Stimulated activated CD4-positive, alpha-beta T cell treated with anti-CD3 and anti-CD28 coated beads, Interleukin-1b, Interleukin-23, amount 100 ng/mL, for 4 hours (primary cell): ENCODE results near the gene PFKFB1.

Experiments used
- DNase-seq, 2 donors: peaks; one replicate each; pipeline ENCODE4 v3.0.0-alpha.2; 2020; ENCODE audit warnings: low read depth in 2 of 2

PFKFB1 gene

GRCh38 chrX:54994099-54994498, at the start of gene PFKFB1:
TSS of gene PFKFB1 (minus strand) at chrX:54994188. CDS start at chrX:54994007, 181 bp downstream.
- DNase-seq: no peak

- no peak for DNase-seq
Observed at GRCh38 chrX:55041514-55041913, 47.5 kb upstream of the PFKFB1 start.

GRCh38 chrX:55039471-55039870, 45.5 kb upstream of the PFKFB1 start:
- no peak for DNase-seq

GRCh38 chrX:55033429-55033828, 39.4 kb upstream of the PFKFB1 start:
- DNase-seq: no peak

- no peak for DNase-seq
Observed at GRCh38 chrX:55030271-55031205, 36.5 kb upstream of the PFKFB1 start, which contains the start of gene ALAS2. TSS of gene ALAS2 (minus strand) at chrX:55030977. CDS start at chrX:55026000, 4,977 bp downstream.

GRCh38 chrX:55029291-55029690, 35.3 kb upstream of the PFKFB1 start:
- no peak for DNase-seq

GRCh38 chrX:55028611-55029010, 34.6 kb upstream of the PFKFB1 start:
- no peak for DNase-seq

GRCh38 chrX:55028040-55028439, 34.1 kb upstream of the PFKFB1 start:
- no peak for DNase-seq

- DNase-seq: no peak
Observed at GRCh38 chrX:55026840-55027239, 32.9 kb upstream of the PFKFB1 start.

GRCh38 chrX:55026143-55026542, 32.2 kb upstream of the PFKFB1 start:
- DNase-seq: no peak

- no peak for DNase-seq
Observed at GRCh38 chrX:55014897-55015299, 20.9 kb upstream of the PFKFB1 start.

- no peak for DNase-seq
Observed at GRCh38 chrX:55011294-55011693, 17.3 kb upstream of the PFKFB1 start.

- no peak for DNase-seq
Observed at GRCh38 chrX:55008571-55009358, 14.8 kb upstream of the PFKFB1 start.

GRCh38 chrX:55007656-55008055, 13.7 kb upstream of the PFKFB1 start:
- no peak for DNase-seq

GRCh38 chrX:55006827-55007621, 13.0 kb upstream of the PFKFB1 start:
- no peak for DNase-seq

GRCh38 chrX:55005256-55005655, 11.3 kb upstream of the PFKFB1 start:
- DNase-seq: no peak

GRCh38 chrX:55004231-55004630, 10.2 kb upstream of the PFKFB1 start:
- no peak for DNase-seq

GRCh38 chrX:54999717-55000598, 6.0 kb upstream of the PFKFB1 start, which contains the start of gene APEX2:
TSS of gene APEX2 (plus strand) at chrX:55000363. CDS start at chrX:55000423, 60 bp downstream.
- peak; percentile 73 to 76 for DNase-seq

GRCh38 chrX:54995621-54996020, 1.6 kb upstream of the PFKFB1 start:
- no peak for DNase-seq

GRCh38 chrX:54994668-54995351, 822 bp upstream of the PFKFB1 start:
- DNase-seq: no peak
